SU-DHL-6 (cell line): ENCODE data around the gene EXOC3L4.

ENCODE experiments used
- H2AFZ ChIP-seq: fragments of 200-600 bp; sonication (generic); 2 replicates; pipeline ENCODE4 v1.6.1; 2014; ENCODE audit warnings: low read depth, mild to moderate bottlenecking, moderate library complexity, mixed read lengths, antibody characterized with exemption, low read length; ENCODE audit not compliant: severe bottlenecking
- H3F3A ChIP-seq: fragments of 200-600 bp; shearing (Covaris generic); 2 replicates; pipeline ENCODE4 v1.6.0; 2016; ENCODE audit warnings: antibody characterized with exemption, mild to moderate bottlenecking; ENCODE audit not compliant: insufficient read depth
- H3K27ac ChIP-seq: fragments of 200-600 bp; sonication (generic); 2 replicates; pipeline ENCODE4 v1.5.1; 2016; ENCODE audit warnings: low read depth, mild to moderate bottlenecking, low read length, moderate library complexity, mixed read lengths
- H3K27me3 ChIP-seq: fragments of 200-600 bp; sonication (generic), shearing (Covaris generic); 2 replicates; pipeline ENCODE4 v1.6.0; 2014; ENCODE audit warnings: mild to moderate bottlenecking, low read length
- H3K36me3 ChIP-seq: fragments of 200-600 bp; sonication (generic); 2 replicates; pipeline ENCODE4 v1.6.1; 2014; ENCODE audit warnings: mild to moderate bottlenecking, low read length, mixed read lengths
- H3K4me2 ChIP-seq: fragments of 300-600, 200-600 bp; shearing (Covaris generic), sonication (generic); 2 replicates; pipeline ENCODE4 v1.6.0; 2014; ENCODE audit warnings: low read length, low read depth, mild to moderate bottlenecking; ENCODE audit not compliant: poor library complexity, severe bottlenecking
- H3K4me3 ChIP-seq: fragments of 200-600 bp; sonication (generic); 2 replicates; pipeline ENCODE4 v1.5.1; 2014; ENCODE audit warnings: antibody characterized with exemption, low read length, mild to moderate bottlenecking, mixed read lengths; ENCODE audit not compliant: insufficient read depth, poor library complexity, severe bottlenecking
- H3K79me2 ChIP-seq: fragments of 200-600 bp; sonication (generic); 2 replicates; pipeline ENCODE4 v1.6.1; 2014; ENCODE audit warnings: mild to moderate bottlenecking, low read length, moderate library complexity; ENCODE audit not compliant: insufficient read depth
- H3K9ac ChIP-seq: fragments of 200-600 bp; sonication (generic); 2 replicates; pipeline ENCODE4 v1.7.0; 2014; ENCODE audit warnings: mild to moderate bottlenecking, low read length
- H3K9me2 ChIP-seq: fragments of 200-600 bp; sonication (generic); replicated peaks from 2 replicates; pipeline ENCODE4 v1.6.1; 2014; ENCODE audit warnings: low read length; ENCODE audit not compliant: insufficient read depth
- H3K9me3 ChIP-seq: fragments of 200-600 bp; sonication (generic); 2 replicates; pipeline ENCODE4 v1.6.1; 2014; ENCODE audit warnings: low read length, mixed read lengths; ENCODE audit not compliant: insufficient read depth
- H4K20me1 ChIP-seq: fragments of 200-600 bp; sonication (generic); 2 replicates; pipeline ENCODE4 v1.6.1; 2014; ENCODE audit warnings: low read depth, mild to moderate bottlenecking, antibody characterized with exemption, low read length, moderate library complexity, mixed read lengths
- CTCF ChIP-seq: fragments of 200-600 bp; sonication (generic); IDR thresholded peaks from one replicate; pipeline ENCODE4 v1.5.1; 2017; ENCODE audit warnings: antibody characterized with exemption, mild to moderate bottlenecking, low read length, moderate library complexity; ENCODE audit not compliant: insufficient read depth, poor library complexity, severe bottlenecking
- EZH2phosphoT487 ChIP-seq: fragments of 200-600 bp; sonication (generic), shearing (Covaris generic); conservative IDR thresholded peaks from 2 replicates; pipeline ENCODE4 v1.6.1; 2018; ENCODE audit warnings: mild to moderate bottlenecking, antibody characterized with exemption, low read length, moderate library complexity, mixed read lengths

The EXOC3L4 gene

DNA sequence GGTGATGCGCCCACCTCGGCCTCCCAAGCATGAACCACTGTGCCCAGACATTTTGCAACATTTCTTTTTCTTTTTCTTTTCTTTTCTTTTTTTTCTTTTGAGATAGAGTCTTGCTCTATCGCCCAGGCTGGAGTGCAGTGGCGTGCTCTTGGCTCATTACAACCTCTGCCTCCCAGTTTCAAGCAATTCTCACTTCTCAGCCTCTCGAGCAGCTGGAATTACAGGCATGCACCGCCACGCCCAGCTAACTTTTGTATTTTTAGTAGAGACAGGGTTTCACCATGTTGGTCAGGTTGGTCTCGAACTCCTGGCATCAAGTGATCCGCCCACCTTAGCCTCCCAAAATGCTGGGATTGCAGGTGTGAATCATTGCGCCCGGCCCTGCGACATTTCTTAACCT, 29.5 kb upstream of the EXOC3L4 start:
- H4K20me1 ChIP-seq, result no peaks in the 10 kb centered on the region
- no peak overlapping the region for H3K27ac ChIP-seq
- H3K9me3 ChIP-seq, result no peaks in the 10 kb centered on the region
- TF ChIP-seq EZH2phosphoT487, result no peak
- TF ChIP-seq CTCF, result no peak
- no peak overlapping the region for H3K4me2 ChIP-seq
- no peaks in the 10 kb centered on the region for H3K27me3 ChIP-seq
- H3K9me2 ChIP-seq, result no peaks in the 10 kb centered on the region
- no peak overlapping the region for H3K9ac ChIP-seq
- no peak overlapping the region for H3K4me3 ChIP-seq
- no peaks in the 10 kb centered on the region for H3F3A ChIP-seq
- no peaks in the 10 kb centered on the region for H3K36me3 ChIP-seq
- no peaks in the 10 kb centered on the region for H3K79me2 ChIP-seq
- no peak overlapping the region for H2AFZ ChIP-seq

- Histone ChIP-seq H3K4me2 (no peak overlapping the region), H3K27me3 (no peaks in the 10 kb centered on the region), H3K79me2 (no peaks in the 10 kb centered on the region), H3K9me3 (no peaks in the 10 kb centered on the region), H3K4me3 (no peak overlapping the region), H2AFZ (no peak overlapping the region), H3K36me3 (no peaks in the 10 kb centered on the region), H3K9ac (no peak overlapping the region), H3K9me2 (no peaks in the 10 kb centered on the region), H3K27ac (no peak overlapping the region), H4K20me1 (no peaks in the 10 kb centered on the region), H3F3A (no peaks in the 10 kb centered on the region)
- TF ChIP-seq CTCF (no peak), EZH2phosphoT487 (no peak)
Observed at GRCh38 chr14:103065861-103066260, 28.7 kb upstream of the EXOC3L4 start.

DNA sequence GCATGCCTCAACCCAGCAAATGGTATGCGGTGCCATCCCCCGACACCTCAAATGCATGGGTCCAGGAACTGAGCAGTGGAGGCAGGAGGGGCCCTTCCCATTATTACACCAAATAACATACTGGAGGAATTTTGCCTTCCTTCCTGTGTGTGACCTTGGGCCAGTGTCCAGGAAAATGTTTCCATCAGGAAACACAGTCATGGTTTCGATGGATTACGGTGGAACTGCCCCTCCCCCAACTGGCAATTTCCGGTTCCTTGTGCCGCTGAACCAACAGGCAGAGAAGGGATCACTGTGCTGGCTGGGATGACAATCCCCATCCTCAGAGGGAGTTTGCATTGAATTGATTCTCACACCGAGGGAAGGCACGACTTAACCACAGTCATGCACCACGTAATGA, 28.1 kb upstream of the EXOC3L4 start:
- TF ChIP-seq CTCF, result no peak
- TF ChIP-seq EZH2phosphoT487, result no peak
- Histone ChIP-seq H3K79me2 (no peaks in the 10 kb centered on the region), H3K9me3 (no peaks in the 10 kb centered on the region), H3K9ac (no peak overlapping the region), H3K9me2 (no peaks in the 10 kb centered on the region), H4K20me1 (no peaks in the 10 kb centered on the region), H3K27ac (no peak overlapping the region), H3F3A (no peaks in the 10 kb centered on the region), H2AFZ (no peak overlapping the region), H3K36me3 (no peaks in the 10 kb centered on the region), H3K4me2 (no peak overlapping the region), H3K27me3 (no peaks in the 10 kb centered on the region), H3K4me3 (no peak overlapping the region)
